ENCODE measurements around the gene GJC3. TPM values are rescaled to one million over a fixed set of nuclear protein-coding genes. Genes with fewer than 3 reads are reported as not detected.

Gene GJC3
- polyA plus RNA-seq, 3 donors from 2014 or later: not detected

GRCh38 chr7:99876933-99877332, 52.5 kb downstream of the GJC3 start, which contains the start of gene OR2AE1:
OR2AE1 (minus strand) TSS chr7:99877033; CDS start chr7:99877033, 0 bp downstream.
- H3K9me3 Mint-ChIP-seq: no peaks in the 10 kb centered on the region
- peaks cover 5 to 14% (median 9%) of the 10 kb centered on the region in 3 donors for H3K36me3 Mint-ChIP-seq
- peak within 1 kb of the TSS in 1 of 6 donors; percentile 5 for H3K27ac Mint-ChIP-seq
- no peaks in the 10 kb centered on the region for H3K4me1 Mint-ChIP-seq
- peaks cover 0 to 3% (median 0%) of the 10 kb centered on the region in 3 donors for H3K27me3 Mint-ChIP-seq (ENCODE audit: low read depth in 3 of 3)
- DNase-seq: no peak
- no peak within 1 kb of the TSS for H3K4me3 Mint-ChIP-seq

- H3K27me3 Mint-ChIP-seq (ENCODE audit: low read depth in 3 of 3): peaks cover 0 to 3% (median 0%) of the 10 kb centered on the region in 3 donors
- no peaks in the 10 kb centered on the region for H3K9me3 Mint-ChIP-seq
- no peak for DNase-seq
- no peak overlapping the region for H3K27ac Mint-ChIP-seq
- H3K4me1 Mint-ChIP-seq: no peaks in the 10 kb centered on the region
- H3K36me3 Mint-ChIP-seq: peaks cover 5 to 14% (median 9%) of the 10 kb centered on the region in 3 donors
- H3K4me3 Mint-ChIP-seq: no peak overlapping the region
Measured at GRCh38 chr7:99876491-99876890, 52.9 kb downstream of the GJC3 start.

Other genes starting within 250 kb of the GJC3 start
- gene CYP3A5, start 249.6 kb downstream of the GJC3 start, polyA plus RNA-seq: under 1 TPM in 1 of 3 donors, not detected in 2; 0.35 TPM
- gene CYP3A7, start 194.4 kb downstream of the GJC3 start, polyA plus RNA-seq: not detected
- not detected for gene CYP3A4, start 145.4 kb downstream of the GJC3 start, polyA plus RNA-seq
- gene CYP3A43, start 101.6 kb downstream of the GJC3 start, polyA plus RNA-seq: not detected
- not detected for gene OR2AE1, start 52.6 kb downstream of the GJC3 start, polyA plus RNA-seq
- gene TRIM4, start 10.1 kb downstream of the GJC3 start, polyA plus RNA-seq: 10 to 100 TPM; 14.0 to 23.9 (median 14.7) TPM
- gene AZGP1, start 46.4 kb upstream of the GJC3 start, polyA plus RNA-seq: not detected
- gene ZKSCAN1, start 86.0 kb upstream of the GJC3 start, polyA plus RNA-seq: 10 to 100 TPM; 14.4 to 48.9 (median 18.7) TPM
- 1 to 10 TPM; 2.3 to 9.8 (median 4.0) TPM for gene ZSCAN21, start 120.2 kb upstream of the GJC3 start, polyA plus RNA-seq
- gene ZNF3, start 152.1 kb upstream of the GJC3 start, polyA plus RNA-seq: 10 to 100 TPM in 2 of 3 donors, 1 to 10 TPM in 1; 5.2 to 21.2 (median 12.2) TPM
- 100 to 1,000 TPM; 163 to 289 (median 163) TPM for gene COPS6, start 159.3 kb upstream of the GJC3 start, polyA plus RNA-seq
- 10 to 100 TPM; 40.3 to 59.0 (median 54.4) TPM for gene MCM7, start 171.8 kb upstream of the GJC3 start, polyA plus RNA-seq
- gene AP4M1, start 172.0 kb upstream of the GJC3 start, polyA plus RNA-seq: 10 to 100 TPM in 1 of 3 donors, 1 to 10 TPM in 2; 7.1 to 12.9 (median 8.8) TPM
- 10 to 100 TPM; 15.3 to 34.8 (median 17.3) TPM for gene TAF6, start 189.7 kb upstream of the GJC3 start, polyA plus RNA-seq
- 10 to 100 TPM; 14.2 to 18.5 (median 17.7) TPM for gene CNPY4, start 190.0 kb upstream of the GJC3 start, polyA plus RNA-seq
- 1 to 10 TPM; 2.2 to 2.6 (median 2.4) TPM for gene MBLAC1, start 197.3 kb upstream of the GJC3 start, polyA plus RNA-seq
- gene LAMTOR4, start 219.3 kb upstream of the GJC3 start, polyA plus RNA-seq: 100 to 1,000 TPM; 408 to 587 (median 569) TPM
- 1 to 10 TPM in 2 of 3 donors, under 1 TPM in 1; 0.71 to 2.9 (median 1.8) TPM for gene TRAPPC14, start 229.1 kb upstream of the GJC3 start, polyA plus RNA-seq
- under 1 TPM in 1 of 3 donors, not detected in 2; 0.08 TPM for gene GAL3ST4, start 239.0 kb upstream of the GJC3 start, polyA plus RNA-seq
- gene GPC2, start 247.8 kb upstream of the GJC3 start, polyA plus RNA-seq: not detected
- 1 to 10 TPM in 1 of 3 donors, under 1 TPM in 2; 0.50 to 2.8 (median 0.72) TPM for gene STAG3, start 248.3 kb upstream of the GJC3 start, polyA plus RNA-seq

Measured in immature natural killer cell (primary cell).